ENCODE measurements around the gene IQCH.

- TF ChIP-seq POLR2A (IDR thresholded peaks at IDR 0.05; ENCODE audit: low read depth, low read length), result no peak
- TF ChIP-seq CTCF (conservative IDR thresholded peaks at IDR 0.05; ENCODE audit: low read depth, low read length), result no peak
- no peak for TF ChIP-seq CEBPB (IDR thresholded peaks at IDR 0.05; ENCODE audit: low read depth, low read length)
- no peak for TF ChIP-seq BHLHE40 (IDR thresholded peaks at IDR 0.05; ENCODE audit: low read depth, low read length)
- TF ChIP-seq RFX5 (IDR thresholded peaks at IDR 0.05; ENCODE audit: low read depth, low read length), result no peak
Measured at GRCh38 chr15:67509918-67510317, 255.3 kb downstream of the IQCH start.
